K562 (cell line): ENCODE results near the gene CRKL. TPM values are rescaled to one million over a fixed set of nuclear protein-coding genes. Genes with fewer than 3 reads are reported as not detected.

Experiments
- ATAC-seq: fragments of 200-7000 bp; cut with Tn5 transposase; 3 replicates; pipeline ENCODE4 v1.9.1; 2020; ENCODE audit warnings: moderate library complexity
- BruUV-seq: library from RNA; stranded (reverse); fragments of 400-500 nt; replicated peaks from 2 replicates; lab custom pipeline; 2021; lab: Mats Ljungman, UMichigan
- CTCF ChIA-PET: fragments of 300-600 bp; formaldehyde crosslinking; extraction: SDS; loops from one replicate; lab custom pipeline; 2021; ENCODE audit warnings: low intra/inter-chr PET ratio; lab: Yijun Ruan, JAX
- POLR2A ChIA-PET: fragments of 300-600, 350-650 bp; sonication (Branson Sonifier 250); formaldehyde crosslinking; extraction: SDS; loops from one replicate; lab custom pipeline; 2021; ENCODE audit warnings: antibody characterized with exemption, inconsistent platforms; lab: Yijun Ruan, JAX
- DNase-seq, 4 experiments: peaks; one replicate each; pipeline versions ENCODE4 v3.0.0 to v3.0.0-alpha.2; 2011 to 2018; ENCODE audit warnings: low spot score in 3 of 4, mixed read lengths in 3 of 4; ENCODE audit errors: extremely low read depth in 1 of 4
- FAIRE-seq: peaks from 2 replicates; lab custom pipeline; 2011; peaks lifted over from hg19 to GRCh38; lab: Jason Lieb, UNC
- H2AFZ ChIP-seq: 2 replicates; pipeline ENCODE4 v1.6.0; 2011; ENCODE audit warnings: low read depth, low read length, control low read depth, inconsistent platforms
- H3K27ac ChIP-seq: fragments of 200-600 bp; 3 replicates; pipeline ENCODE4 v1.8.0; 2011; ENCODE audit warnings: low read depth, mild to moderate bottlenecking, control low read depth, inconsistent platforms, low read length, moderate library complexity, mixed read lengths; ENCODE audit errors: extremely low read depth
- H3K27me3 ChIP-seq, 2 experiments: fragments of 300-600 bp in 1 of 2; 2 replicates in 1 of 2; 3 replicates in 1 of 2; pipeline versions ENCODE4 v1.6.0 to v1.8.0; 2011; ENCODE audit warnings: inconsistent platforms in 2 of 2, low read length in 2 of 2, mild to moderate bottlenecking in 1 of 2, mixed read lengths in 1 of 2, moderate library complexity in 1 of 2; ENCODE audit not compliant: control insufficient read depth in 2 of 2, insufficient read depth in 2 of 2
- H3K36me3 ChIP-seq: fragments of 300-600 bp; 3 replicates; pipeline ENCODE4 v1.8.0; 2011; ENCODE audit warnings: mild to moderate bottlenecking, low read length, inconsistent platforms; ENCODE audit not compliant: control insufficient read depth, insufficient read depth
- H3K4me1 ChIP-seq, 2 experiments: fragments of 200-600 bp in 1 of 2; replicated peaks in 1 of 2; 2 replicates in 1 of 2; 3 replicates in 1 of 2; pipeline versions ENCODE4 v1.5.1 to v1.8.0; 2011; ENCODE audit warnings: inconsistent platforms in 2 of 2, low read length in 2 of 2, mild to moderate bottlenecking in 1 of 2, mixed read lengths in 1 of 2, moderate library complexity in 1 of 2; ENCODE audit not compliant: control insufficient read depth in 2 of 2, insufficient read depth in 2 of 2
- H3K4me2 ChIP-seq: 2 replicates; pipeline ENCODE4 v1.6.1; 2011; ENCODE audit warnings: low read length, control low read depth, inconsistent platforms, mixed read lengths; ENCODE audit not compliant: insufficient read depth
- H3K4me3 ChIP-seq: fragments of 200-600 bp; sonication (generic), shearing (Covaris generic); 2 replicates; pipeline ENCODE4 v1.5.1; 2016; ENCODE audit warnings: control low read depth, inconsistent platforms
- H3K79me2 ChIP-seq: fragments of 200-600 bp; 3 replicates; pipeline ENCODE4 v1.8.0; 2011; ENCODE audit warnings: low read length, inconsistent platforms; ENCODE audit not compliant: control insufficient read depth, insufficient read depth
- H3K9ac ChIP-seq, 2 experiments: 2 replicates each; pipeline versions ENCODE4 v1.6.0 to v1.6.1; 2011; ENCODE audit warnings: low read depth in 2 of 2, low read length in 2 of 2, control low read depth in 1 of 2, inconsistent platforms in 1 of 2, mild to moderate bottlenecking in 1 of 2, mixed read lengths in 1 of 2; ENCODE audit not compliant: insufficient read depth in 1 of 2
- H3K9me1 ChIP-seq: one replicate; pipeline ENCODE4 v1.6.0; 2011; ENCODE audit warnings: inconsistent platforms, mild to moderate bottlenecking, low read length, moderate library complexity; ENCODE audit not compliant: control insufficient read depth, insufficient read depth
- H3K9me3 ChIP-seq: replicated peaks from 2 replicates; pipeline ENCODE4 v1.5.1; 2011; ENCODE audit warnings: low read depth, low read length, inconsistent platforms; ENCODE audit not compliant: control insufficient read depth, insufficient read depth
- H4K20me1 ChIP-seq: replicated peaks from 2 replicates; pipeline ENCODE4 v1.6.1; 2011; ENCODE audit warnings: low read length, inconsistent platforms, mixed read lengths; ENCODE audit not compliant: control insufficient read depth, insufficient read depth
- ATF1 ChIP-seq, 2 experiments: fragments of 450-650 bp in 1 of 2; IDR thresholded peaks; 2 replicates each; pipeline ENCODE4 v1.6.1; 2016; ENCODE audit warnings: missing compliant biosample characterization in 1 of 2, missing genetic modification characterization in 1 of 2
- CEBPB ChIP-seq: fragments of 450-650 bp; IDR thresholded peaks from 2 replicates; pipeline ENCODE4 v1.6.1; 2016; ENCODE audit warnings: missing genetic modification characterization, missing compliant biosample characterization
- CREB1 ChIP-seq, 2 experiments: sonication (generic) in 1 of 2; formaldehyde crosslinking in 1 of 2; IDR thresholded peaks; 2 replicates each; pipeline versions ENCODE4 v1.6.1 to v1.8.0; 2012 to 2022; ENCODE audit warnings: inconsistent platforms in 1 of 2, mild to moderate bottlenecking in 1 of 2, missing genetic modification reagents in 1 of 2, moderate library complexity in 1 of 2
- ETS1 ChIP-seq: conservative IDR thresholded peaks from 2 replicates; pipeline ENCODE4 v1.6.1; 2011; ENCODE audit warnings: low read depth, mild to moderate bottlenecking, low read length; ENCODE audit not compliant: control insufficient read depth
- FOSL1 ChIP-seq: fragments of 200-800 bp; sonication (Bioruptor generic); conservative IDR thresholded peaks from 2 replicates; pipeline ENCODE4 v1.6.1; 2016; ENCODE audit warnings: missing genetic modification characterization, missing compliant biosample characterization
- FOXK2 ChIP-seq, 2 experiments: fragments of 450-650 bp; IDR thresholded peaks in 1 of 2; conservative IDR thresholded peaks in 1 of 2; 2 replicates each; pipeline ENCODE4 v1.6.1; 2016; ENCODE audit warnings: low read depth in 2 of 2, mild to moderate bottlenecking in 1 of 2
- FOXM1 ChIP-seq, 2 experiments: fragments of 450-650 bp in 1 of 2; sonication (generic) in 1 of 2; formaldehyde crosslinking in 1 of 2; IDR thresholded peaks; 2 replicates each; pipeline versions ENCODE4 v1.6.1 to v1.9.0; 2017 to 2022; ENCODE audit warnings: low read depth in 2 of 2, mild to moderate bottlenecking in 2 of 2, missing genetic modification reagents in 1 of 2, moderate library complexity in 1 of 2
- HOMEZ ChIP-seq: fragments of 250-450 bp; sonication (Bioruptor Pico); IDR thresholded peaks from 2 replicates; pipeline ENCODE4 v1.4.0; 2020; ENCODE audit warnings: mild to moderate bottlenecking, moderate library complexity
- MAFG ChIP-seq: fragments of 450-650 bp; conservative IDR thresholded peaks from 2 replicates; pipeline ENCODE4 v1.6.1; 2016; ENCODE audit warnings: missing genetic modification characterization, missing compliant biosample characterization
- MAFK ChIP-seq: IDR thresholded peaks from 2 replicates; pipeline ENCODE4 v1.6.1; 2011; ENCODE audit warnings: low read length, improper control_type of control experiment
- NFIX ChIP-seq: fragments of 250-450 bp; sonication (Bioruptor Pico); IDR thresholded peaks from 2 replicates; pipeline ENCODE4 v1.4.0; 2020; ENCODE audit warnings: low read depth, mild to moderate bottlenecking, moderate library complexity
- PTBP1 ChIP-seq: fragments of 200-400 bp; formaldehyde crosslinking; IDR thresholded peaks from 2 replicates; pipeline ENCODE4 v1.6.1; 2017; ENCODE audit warnings: low read depth, low read length
- ZNF121 ChIP-seq: sonication (generic); formaldehyde crosslinking; conservative IDR thresholded peaks from 2 replicates; pipeline ENCODE4 v1.8.0; 2022; ENCODE audit warnings: missing genetic modification reagents
- ZNF133 ChIP-seq: fragments of 250-450 bp; sonication (Bioruptor Pico); IDR thresholded peaks from 2 replicates; pipeline ENCODE4 v1.4.0; 2020; ENCODE audit warnings: mild to moderate bottlenecking
- ZNF395 ChIP-seq: fragments of 200-800 bp; sonication (Bioruptor generic); IDR thresholded peaks from 2 replicates; pipeline ENCODE4 v1.6.1; 2017; ENCODE audit warnings: missing genetic modification characterization, missing compliant biosample characterization
- WGBS: fragments of 100-300 bp; shearing (Covaris generic); methylation state at CpG from one replicate; pipeline ENCODE4 v1.1.6; 2016; ENCODE audit warnings: low coverage, mixed read lengths; ENCODE audit not compliant: insufficient coverage; ENCODE audit errors: missing lambda C conversion rate; 5-methylcytosine and 5-hydroxymethylcytosine counted together
- in situ Hi-C: fragments of 300-500 bp; cut with MboI; formaldehyde crosslinking; loops from 4 replicates; pipeline ENCODE4 v1.15.0; 2018; ENCODE audit warnings: inconsistent platforms, mixed read lengths
- intact Hi-C: fragments of 100-400 bp; cut with micrococcal nuclease; formaldehyde crosslinking; loops from 2 replicates; pipeline ENCODE4 v1.14.2; 2022
- polyA plus RNA-seq, 8 experiments: library from polyadenylated mRNA; depleted of rRNA in 4 of 8; stranded (reverse) in 5 of 8; unstranded in 3 of 8; fragments of >200 nt; fragmentation: Nextera tagmentation in 2 of 8; fragmentation: Illumina TruSeq in 1 of 8; extraction: Ambion mirVana in 2 of 8; extraction: Trizol in 1 of 8; gene quantifications; 2 replicates each; pipeline versions ENCODE4 v1.2.1 to v1.2.3, GENCODE V29; 2011 to 2014; ENCODE audit warnings: inconsistent platforms in 1 of 8, missing spikeins in 1 of 8
- total RNA-seq, 7 experiments: library from RNA; depleted of rRNA in 6 of 7; stranded (reverse); fragments of >200 nt in 6 of 7; fragmentation: Illumina TruSeq in 2 of 7; extraction: Trizol in 2 of 7; gene quantifications; 2 replicates each; pipeline versions ENCODE4 v1.2.1 to v1.2.3, GENCODE V29; 2011 to 2021; ENCODE audit warnings: low replicate concordance in 1 of 7

CRKL gene
- total and polyA plus RNA-seq, 9 of the 15 experiments (the other 6 are each of a cell fraction or from before 2014, with no cell fraction given), result 100 to 263 (median 124) TPM

GRCh38 chr22:20904008-20904979 is 12.9 kb upstream of the CRKL start:
- H3K9ac ChIP-seq, result no peak overlapping the region
- H3K79me2 ChIP-seq, result no peaks in the 10 kb centered on the region
- no peaks in the 10 kb centered on the region for H4K20me1 ChIP-seq
- no peaks in the 10 kb centered on the region for H3K9me3 ChIP-seq
- FAIRE-seq, result no peak
- intact Hi-C loops, result loop anchor here (1.0 kb wide), 1 partner anchor 12 kb away; no protein-coding TSS in a partner anchor
- no peak overlapping the region for H2AFZ ChIP-seq
- 32% methylated on average over 7 of the region's 7 CpGs for WGBS
- H3K36me3 ChIP-seq, result no peaks in the 10 kb centered on the region
- H3K4me2 ChIP-seq, result no peak overlapping the region
- H3K27me3 ChIP-seq, result peaks cover 15 to 27% of the 10 kb centered on the region in 2 experiments
- no peak overlapping the region for H3K4me3 ChIP-seq
- H3K4me1 ChIP-seq, result no peaks in the 10 kb centered on the region
- no TSS peak for BruUV-seq
- in situ Hi-C loops, result no loop called here
- ATAC-seq, result peak; percentile 9; the same call in 2 of the 3 replicates
- DNase-seq, result peak; percentile 48 to 63 (median 54)
- no peaks in the 10 kb centered on the region for H3K9me1 ChIP-seq
- ChIA-PET POLR2A (interaction anchor here (0.6 to 54.6 kb wide), 13 partner anchors 9 to 801 kb away, joined by 3 to 1556 read pairs (median 4); partner anchors contain the start of genes AIFM3, CRKL, LZTR1 and THAP7), CTCF (no interaction called here)
- no peak overlapping the region for H3K27ac ChIP-seq
- no peak for TF ChIP-seq NFIX (CRISPR knock-in tag)
- TF ChIP-seq FOSL1 (tag), result peak; percentile 97
- TF ChIP-seq CEBPB (tag), result peak; percentile 100
- TF ChIP-seq ZNF133 (CRISPR knock-in tag), result no peak
- TF ChIP-seq FOXK2 (conservative IDR thresholded peaks at IDR 0.05 in 1 of 2, IDR thresholded peaks at IDR 0.05 in 1 of 2; ENCODE audit: low read depth in 2 of 2), result peak; percentile 42 to 50; a peak in 1 of 4 replicates
- no peak for TF ChIP-seq FOXM1 (IDR thresholded peaks at IDR 0.05; ENCODE audit: low read depth)
- no peak for TF ChIP-seq FOXM1 (CRISPR knock-in tag; IDR thresholded peaks at IDR 0.05; ENCODE audit: low read depth)
- no peak for TF ChIP-seq ETS1
- peak; percentile 74 for TF ChIP-seq ZNF121 (CRISPR knock-in tag)
- TF ChIP-seq MAFK, result peak; percentile 21; the same call in 1 of the 2 replicates
- TF ChIP-seq PTBP1, result 0 out of 2 replicates have a peak, but pooled peaks have one; percentile 32
- TF ChIP-seq ZNF395 (CRISPR knock-in tag), result no peak
- no peak for TF ChIP-seq ATF1 (CRISPR knock-in tag; IDR thresholded peaks at IDR 0.05)
- peak; percentile 39; the same call in 1 of the 2 replicates for TF ChIP-seq ATF1 (tag; IDR thresholded peaks at IDR 0.05)
- 0 out of 2 replicates have a peak, but pooled peaks have one; percentile 7 for TF ChIP-seq MAFG
- no peak for TF ChIP-seq CREB1 (IDR thresholded peaks at IDR 0.05)
- TF ChIP-seq CREB1 (CRISPR knock-in tag; IDR thresholded peaks at IDR 0.05), result 0 out of 2 replicates have a peak, but pooled peaks have one; percentile 34
- no peak for TF ChIP-seq HOMEZ (CRISPR knock-in tag)
